GM23248 (cell line): ENCODE results near the gene SLC16A3. TPM values are rescaled to one million over a fixed set of nuclear protein-coding genes. Genes with fewer than 3 reads are reported as not detected.

Experiments used
- DNase-seq: peaks from one replicate; pipeline ENCODE4 v3.0.0-alpha.2; 2015
- H2AFZ ChIP-seq: fragments of 200-600 bp; sonication (generic); 2 replicates; pipeline ENCODE4 v1.6.1; 2016; ENCODE audit warnings: antibody characterized with exemption
- H3F3A ChIP-seq: fragments of 200-600 bp; sonication (generic); 2 replicates; pipeline ENCODE4 v1.6.1; 2016; ENCODE audit warnings: mild to moderate bottlenecking, antibody characterized with exemption, mixed run types; ENCODE audit not compliant: insufficient read depth
- H3K27ac ChIP-seq: fragments of 200-600 bp; sonication (generic); 2 replicates; pipeline ENCODE4 v1.5.1; 2016; ENCODE audit warnings: mild to moderate bottlenecking
- H3K27me3 ChIP-seq: fragments of 200-600 bp; sonication (generic); replicated peaks from 2 replicates; pipeline ENCODE4 v1.6.1; 2016; ENCODE audit warnings: mild to moderate bottlenecking; ENCODE audit not compliant: insufficient read depth
- H3K36me3 ChIP-seq: fragments of 200-600 bp; sonication (generic); 2 replicates; pipeline ENCODE4 v1.6.1; 2016; ENCODE audit warnings: low read depth, mild to moderate bottlenecking
- H3K4me1 ChIP-seq: fragments of 200-600 bp; sonication (generic); 2 replicates; pipeline ENCODE4 v1.6.1; 2016; ENCODE audit warnings: mild to moderate bottlenecking; ENCODE audit not compliant: insufficient read depth
- H3K4me2 ChIP-seq: fragments of 200-600 bp; sonication (generic); one replicate; pipeline ENCODE4 v1.6.1; 2016; ENCODE audit warnings: mild to moderate bottlenecking; ENCODE audit not compliant: unreplicated experiment
- H3K4me3 ChIP-seq: fragments of 200-600 bp; sonication (generic); 2 replicates; pipeline ENCODE4 v1.5.1; 2016; ENCODE audit warnings: mild to moderate bottlenecking
- H3K79me2 ChIP-seq: fragments of 200-600 bp; sonication (generic); 2 replicates; pipeline ENCODE4 v1.6.1; 2016; ENCODE audit warnings: mild to moderate bottlenecking; ENCODE audit not compliant: insufficient read depth
- H3K9ac ChIP-seq: fragments of 200-600 bp; sonication (generic); 2 replicates; pipeline ENCODE4 v1.6.1; 2016; ENCODE audit warnings: mild to moderate bottlenecking
- H3K9me2 ChIP-seq: fragments of 200-600 bp; sonication (generic); 2 replicates; pipeline ENCODE4 v1.6.1; 2016; ENCODE audit warnings: mixed run types, mild to moderate bottlenecking, moderate library complexity; ENCODE audit not compliant: insufficient read depth
- H3K9me3 ChIP-seq: fragments of 200-600 bp; sonication (generic); one replicate; pipeline ENCODE4 v1.6.1; 2017; ENCODE audit warnings: low read depth
- H4K20me1 ChIP-seq: fragments of 200-600 bp; sonication (generic); 2 replicates; pipeline ENCODE4 v1.6.0; 2016; ENCODE audit not compliant: insufficient read depth
- EZH2 ChIP-seq: fragments of 200-600 bp; sonication (generic); IDR thresholded peaks from 2 replicates; pipeline ENCODE4 v1.6.1; 2018; ENCODE audit warnings: antibody characterized with exemption, mild to moderate bottlenecking; ENCODE audit not compliant: insufficient read depth, poor library complexity, severe bottlenecking
- EZH2phosphoT487 ChIP-seq: fragments of 200-600 bp; sonication (generic); IDR thresholded peaks from 2 replicates; pipeline ENCODE4 v1.6.1; 2018; ENCODE audit warnings: antibody characterized with exemption, moderate library complexity, mild to moderate bottlenecking, low read depth; ENCODE audit not compliant: insufficient read depth
- WGBS, 2 experiments: methylation state at CpG; one replicate each; pipeline ENCODE4 v1.1.6; 2015 to 2017; ENCODE audit warnings: low lambda C conversion rate in 2 of 2, low coverage in 1 of 2; ENCODE audit errors: missing lambda C conversion rate in 2 of 2; 5-methylcytosine and 5-hydroxymethylcytosine counted together
- in situ Hi-C: fragments of 300-500 bp; cut with MboI; formaldehyde crosslinking; loops from 2 replicates; pipeline ENCODE4 v1.15.0; 2020
- polyA plus RNA-seq: library from polyadenylated mRNA; unstranded; fragments of >200 nt; fragmentation: Nextera tagmentation; extraction: Ambion mirVana; gene quantifications from 2 replicates; pipeline ENCODE4 v1.2.1, GENCODE V29; 2016
- total RNA-seq: library from RNA; depleted of rRNA; stranded (reverse); fragments of >200 nt; shearing (Covaris generic); gene quantifications from 2 replicates; pipeline ENCODE4 v1.2.3, GENCODE V29; 2014

SLC16A3 gene
- total and polyA plus RNA-seq, 2 experiments from 2014 or later, result 95.5 to 550 TPM

DNA sequence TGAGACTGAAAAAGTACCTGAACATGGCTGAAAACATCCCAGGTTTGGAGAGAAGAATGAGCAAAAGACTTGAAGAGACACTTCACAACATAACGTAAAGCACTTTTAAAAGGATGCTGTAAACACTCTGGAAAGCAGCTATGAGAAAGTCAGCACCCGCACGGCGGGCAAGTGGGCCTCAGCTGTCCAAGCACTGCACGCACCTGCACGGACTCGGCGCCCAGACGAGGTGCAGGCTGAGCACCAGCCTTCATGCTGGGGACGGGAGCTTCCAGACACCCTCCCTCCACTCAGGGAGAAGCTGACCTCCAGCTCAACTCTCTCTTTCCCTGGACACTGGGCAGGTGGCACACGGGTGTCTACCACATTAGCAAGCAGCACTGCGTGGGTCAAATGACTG, 29.3 kb upstream of the SLC16A3 start:
- Histone ChIP-seq H3K9me3 (no peaks in the 10 kb centered on the region), H2AFZ (no peak overlapping the region), H3K79me2 (peaks cover 7% of the 10 kb centered on the region), H3K36me3 (no peaks in the 10 kb centered on the region; the same call in 1 of the 2 replicates), H3K27me3 (no peaks in the 10 kb centered on the region), H3K4me3 (no peak overlapping the region), H3K4me1 (no peaks in the 10 kb centered on the region), H3K27ac (no peak overlapping the region), H3K9me2 (no peaks in the 10 kb centered on the region), H4K20me1 (no peaks in the 10 kb centered on the region), H3K4me2 (no peak overlapping the region), H3K9ac (no peak overlapping the region), H3F3A (no peaks in the 10 kb centered on the region; the same call in 1 of the 2 replicates)
- no peak for DNase-seq
- no peak for TF ChIP-seq EZH2phosphoT487
- no peak for TF ChIP-seq EZH2
- 91 to 95% methylated on average over 12 of the region's 12 CpGs for WGBS, 2 experiments
- in situ Hi-C loops, result no loop called here

DNA sequence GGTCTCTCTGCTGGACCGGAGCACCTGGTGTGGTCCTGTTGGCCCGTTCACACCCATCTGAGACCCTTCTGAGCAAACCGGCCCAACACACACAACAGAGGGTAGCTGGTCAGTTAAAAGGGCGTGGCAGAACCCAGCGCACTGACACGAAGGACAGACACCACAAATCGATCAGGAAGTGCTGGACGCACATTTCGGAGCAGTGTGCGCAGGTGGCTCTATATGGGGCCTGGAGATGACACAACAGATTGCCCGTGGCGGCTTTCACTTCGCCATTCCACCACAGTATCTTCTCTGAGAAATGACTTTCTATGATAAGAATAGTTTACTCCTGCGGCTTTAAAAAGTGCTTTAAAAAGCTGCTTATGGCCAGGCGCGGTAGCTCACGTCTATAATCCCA, 28.7 kb upstream of the SLC16A3 start:
- Histone ChIP-seq H4K20me1 (no peaks in the 10 kb centered on the region), H3K4me2 (no peak overlapping the region), H3K9me3 (no peaks in the 10 kb centered on the region), H3F3A (no peaks in the 10 kb centered on the region; the same call in 1 of the 2 replicates), H3K9ac (no peak overlapping the region), H3K9me2 (no peaks in the 10 kb centered on the region), H3K79me2 (peaks cover 7% of the 10 kb centered on the region), H3K4me3 (no peak overlapping the region), H3K27me3 (no peaks in the 10 kb centered on the region), H3K36me3 (no peaks in the 10 kb centered on the region), H3K27ac (no peak overlapping the region), H3K4me1 (peaks cover 4% of the 10 kb centered on the region), H2AFZ (no peak overlapping the region)
- no peak for DNase-seq
- in situ Hi-C loops, result no loop called here
- TF ChIP-seq EZH2phosphoT487 (no peak), EZH2 (no peak)
- 98% methylated on average over 17 of the region's 17 CpGs for WGBS, 2 experiments

DNA sequence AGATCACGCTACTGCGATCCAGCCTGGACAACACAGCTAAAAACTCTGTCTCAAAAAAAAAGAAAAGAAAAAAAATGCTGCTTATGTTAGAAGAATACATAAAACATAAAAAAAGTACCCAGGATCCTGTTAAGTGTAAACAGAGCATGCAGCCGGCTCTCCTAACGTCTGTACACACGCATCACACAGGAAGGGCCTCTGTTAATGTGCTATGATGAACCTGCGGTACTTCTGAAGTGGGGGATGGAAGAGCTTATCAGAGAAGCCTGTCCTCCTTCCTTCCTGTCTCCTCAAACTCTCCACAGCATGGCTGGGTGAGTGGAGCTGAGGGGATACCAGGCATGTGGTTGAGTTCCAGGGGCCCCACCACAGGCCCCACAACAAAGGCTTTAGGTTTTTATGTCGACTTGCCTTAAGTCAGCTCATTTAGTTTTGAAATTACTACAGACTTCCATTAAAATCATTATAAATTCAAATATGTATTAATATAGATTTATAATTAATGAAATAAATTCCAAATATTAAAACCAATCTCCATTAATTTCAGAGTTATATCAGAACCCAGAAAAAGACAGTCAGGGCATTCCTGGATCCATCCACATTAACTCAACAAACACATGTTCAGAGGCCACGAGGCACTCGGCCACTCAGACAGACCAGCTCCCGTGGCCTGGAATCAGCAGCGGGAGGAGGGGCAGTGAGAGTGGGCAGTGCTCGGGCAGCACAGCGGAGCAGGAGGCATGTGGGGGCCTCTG, 27.9 kb upstream of the SLC16A3 start:
- in situ Hi-C loops, result no loop called here
- no peak overlapping the region for H3K9ac ChIP-seq

DNA sequence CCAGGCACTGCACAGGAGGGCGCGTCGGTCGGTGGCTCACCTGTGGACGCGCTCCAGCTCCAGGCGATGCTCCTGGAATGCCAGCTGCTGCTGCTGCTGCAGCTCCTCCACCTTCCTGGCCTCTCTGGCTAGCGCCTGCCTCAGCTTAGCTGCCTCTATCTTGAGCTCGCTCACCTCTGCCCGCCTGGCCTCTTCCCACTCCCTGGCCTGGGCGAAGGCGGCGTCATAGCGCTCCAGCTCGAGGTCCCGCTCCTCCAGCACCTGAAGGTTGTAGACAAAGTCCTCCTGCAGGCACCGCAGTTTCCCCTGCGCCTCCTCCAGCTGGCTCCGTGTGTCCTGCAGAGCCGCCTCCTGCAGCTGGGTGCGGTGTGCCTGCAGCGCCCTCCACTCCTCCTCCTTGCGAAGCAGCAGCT, 27.3 kb upstream of the SLC16A3 start:
- no peaks in the 10 kb centered on the region for H3K9me2 ChIP-seq
- no peaks in the 10 kb centered on the region for H4K20me1 ChIP-seq
- TF ChIP-seq EZH2phosphoT487 (no peak), EZH2 (no peak)
- no peak for DNase-seq
- H3K4me1 ChIP-seq, result peaks cover 15% of the 10 kb centered on the region
- no peak overlapping the region for H3K9ac ChIP-seq
- H3K4me3 ChIP-seq, result no peak overlapping the region
- no peaks in the 10 kb centered on the region for H3K9me3 ChIP-seq
- peaks cover 9% of the 10 kb centered on the region for H3F3A ChIP-seq
- no peak overlapping the region for H2AFZ ChIP-seq
- no peaks in the 10 kb centered on the region for H3K27me3 ChIP-seq
- H3K79me2 ChIP-seq, result peaks cover 7% of the 10 kb centered on the region
- 90 to 94% methylated on average over 22 to 23 of the region's 23 CpGs for WGBS, 2 experiments
- no peak overlapping the region for H3K4me2 ChIP-seq
- H3K27ac ChIP-seq, result no peak overlapping the region
- in situ Hi-C loops, result no loop called here
- no peaks in the 10 kb centered on the region for H3K36me3 ChIP-seq

More for the DNA sequence above, 27.9 kb upstream of the SLC16A3 start:
- no peak for DNase-seq
- Histone ChIP-seq H2AFZ (no peak overlapping the region), H3K4me1 (peaks cover 11% of the 10 kb centered on the region), H3K27ac (no peak overlapping the region), H3F3A (peaks cover 6% of the 10 kb centered on the region; the same call in 1 of the 2 replicates), H3K4me2 (no peak overlapping the region), H3K79me2 (peaks cover 7% of the 10 kb centered on the region), H3K27me3 (no peaks in the 10 kb centered on the region), H3K9me3 (no peaks in the 10 kb centered on the region), H3K9me2 (no peaks in the 10 kb centered on the region), H3K36me3 (no peaks in the 10 kb centered on the region), H4K20me1 (no peaks in the 10 kb centered on the region), H3K4me3 (no peak overlapping the region)
- WGBS, 2 experiments, result 85 to 87% methylated on average over 13 of the region's 13 CpGs
- TF ChIP-seq EZH2 (no peak), EZH2phosphoT487 (no peak)
